HG03175 (cell line): ENCODE measurements around the gene GAB4.
"Not testable (repeated sequence)": the region's sequence is repeated elsewhere in the genome, so short reads cannot be mapped to it uniquely, and the experiment has no call there.

Source experiments
- ATAC-seq: cut with Tn5 transposase; IDR thresholded peaks from one replicate; pipeline ENCODE4 v1.9.1; 2021; ENCODE audit warnings: mild to moderate bottlenecking, moderate library complexity; ENCODE audit not compliant: unreplicated experiment

Gene GAB4

DNA sequence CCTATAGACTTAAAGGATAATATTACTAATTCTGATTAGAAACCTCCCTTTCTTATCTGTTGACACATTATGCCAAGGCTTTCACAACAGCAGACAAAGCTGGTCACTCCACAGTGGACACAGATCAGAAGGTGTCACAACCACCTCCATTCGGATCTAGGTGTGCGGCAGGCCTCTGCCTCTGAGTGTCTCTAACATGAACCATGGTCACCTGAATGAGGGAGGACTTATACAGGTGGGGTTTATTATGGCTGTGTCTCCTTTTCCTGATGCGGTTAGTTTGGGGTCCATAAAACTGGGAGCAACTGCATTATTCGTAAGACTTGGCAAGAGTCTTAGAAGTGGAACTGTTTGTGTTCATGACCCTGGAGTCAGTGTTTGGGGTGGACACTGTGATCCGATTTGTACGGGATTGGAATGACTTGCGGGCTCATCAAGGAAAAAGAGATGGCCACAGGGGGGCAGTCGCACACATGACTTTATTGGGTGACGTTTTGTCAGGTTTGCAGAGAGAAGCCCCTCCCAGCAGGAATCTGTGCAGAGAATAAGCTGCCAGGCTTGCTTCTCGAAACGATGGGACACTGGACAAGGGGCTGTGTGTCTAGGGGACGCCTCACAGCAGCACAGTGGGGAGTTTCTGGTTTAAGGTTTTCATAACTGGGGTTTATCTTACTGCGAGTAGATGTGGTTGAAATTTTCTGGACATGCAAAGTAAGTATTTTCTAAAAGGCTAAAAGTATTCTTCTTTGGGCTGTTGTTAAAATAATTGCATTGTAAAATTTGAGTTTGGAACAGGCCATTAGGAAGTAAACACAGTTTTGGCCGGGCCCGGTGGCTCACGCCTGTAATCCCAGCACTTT, 90.6 kb downstream of the GAB4 start:
- no peak for ATAC-seq

DNA sequence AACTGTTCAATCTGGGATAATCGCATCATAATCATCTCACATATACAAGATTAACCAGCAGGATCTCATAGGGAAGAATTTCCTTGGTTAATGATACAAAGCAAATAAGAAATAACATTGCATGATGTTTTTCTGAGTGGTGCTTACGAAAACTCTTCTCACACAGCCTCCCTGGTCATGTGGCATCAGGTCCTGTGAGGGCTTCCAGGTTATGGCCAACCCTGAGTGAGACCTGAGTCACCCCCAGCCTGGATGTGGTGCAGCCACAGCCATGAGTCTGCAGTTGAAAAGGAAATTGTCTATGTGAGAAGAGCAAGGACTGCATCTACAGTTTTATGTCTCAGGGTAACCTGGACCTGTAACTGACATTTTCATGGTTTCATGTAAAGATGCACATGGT, 92.3 kb downstream of the GAB4 start:
- no peak for ATAC-seq

DNA sequence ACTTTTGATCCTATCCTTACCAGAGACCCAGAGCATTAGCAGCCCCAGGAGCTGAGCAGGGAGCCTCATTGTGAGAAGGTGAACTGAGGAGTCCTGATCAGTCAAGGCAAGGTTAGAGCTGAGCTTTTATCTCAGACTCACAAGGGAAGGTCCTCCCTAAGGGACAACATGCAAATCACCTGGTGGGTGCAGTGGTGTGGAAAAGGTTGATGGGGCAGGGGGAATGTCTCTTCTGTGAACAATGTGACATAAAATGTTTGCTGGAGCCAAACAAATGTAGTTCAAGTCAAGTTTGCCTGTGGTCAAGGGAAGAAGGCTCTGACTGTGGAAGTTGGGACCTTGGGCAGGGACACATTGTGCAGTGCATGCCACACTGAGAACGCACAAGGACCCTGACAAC, 93.1 kb downstream of the GAB4 start:
- ATAC-seq = not testable (repeated sequence)

DNA sequence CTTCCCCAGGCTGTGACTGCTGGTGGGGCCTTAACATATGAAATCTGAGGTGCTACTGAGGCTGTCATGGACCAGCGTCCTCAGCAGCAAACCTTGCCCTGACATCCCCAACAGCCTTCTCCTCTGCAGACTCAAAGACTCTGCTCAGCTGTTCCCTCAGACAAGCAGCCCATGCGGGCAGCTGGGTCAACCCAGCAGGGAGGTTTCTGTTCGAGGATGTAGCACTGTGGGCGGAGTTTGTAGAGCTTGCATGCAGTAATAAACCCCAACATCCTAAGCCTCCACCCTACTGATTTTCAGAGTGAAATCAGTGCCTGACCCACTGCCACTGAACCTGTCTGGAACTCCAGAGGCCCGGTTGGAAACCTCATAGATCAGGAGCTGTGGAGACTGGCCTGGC, 94.0 kb downstream of the GAB4 start:
- ATAC-seq = no peak

DNA sequence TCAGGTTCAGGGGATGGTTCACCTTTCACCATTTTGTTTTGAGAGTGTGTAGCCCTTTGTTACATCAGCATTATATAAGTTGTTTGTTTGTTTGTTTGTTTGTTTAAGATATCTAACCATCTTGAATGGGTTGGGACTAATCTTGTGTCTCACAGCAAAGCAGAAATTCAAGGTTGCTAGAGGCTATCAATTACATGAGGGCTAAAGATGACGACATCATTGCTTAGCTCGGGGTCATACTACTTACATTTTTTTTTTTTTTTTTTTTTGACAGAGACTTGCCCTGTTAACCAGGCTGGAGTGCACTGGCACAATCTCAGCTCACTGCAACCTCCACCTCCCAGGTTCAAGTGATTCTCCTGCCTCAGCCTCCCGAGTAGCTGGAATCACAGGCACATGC, 95.7 kb downstream of the GAB4 start:
- ATAC-seq = no peak
